HG03025 (cell line): ENCODE measurements around the gene ULK2.

Source experiments
- ATAC-seq: cut with Tn5 transposase; IDR thresholded peaks from one replicate; pipeline ENCODE4 v1.9.1; 2021; ENCODE audit warnings: mild to moderate bottlenecking, moderate library complexity; ENCODE audit not compliant: unreplicated experiment, low FRiP score

The ULK2 gene

GRCh38 chr17:19731626-19732025 lies 136.1 kb downstream of the ULK2 start:
- no peak for ATAC-seq

GRCh38 chr17:19730843-19731242 lies 136.9 kb downstream of the ULK2 start:
- ATAC-seq, result no peak

GRCh38 chr17:19729900-19730299 lies 137.8 kb downstream of the ULK2 start:
- ATAC-seq, result no peak

- no peak for ATAC-seq
Measured at GRCh38 chr17:19728084-19728495, 139.6 kb downstream of the ULK2 start.

- no peak for ATAC-seq
Measured at GRCh38 chr17:19727501-19728078, 140.1 kb downstream of the ULK2 start.

GRCh38 chr17:19726631-19727376 lies 140.9 kb downstream of the ULK2 start:
- ATAC-seq, result no peak

- no peak for ATAC-seq
Measured at GRCh38 chr17:19725486-19725885, 142.2 kb downstream of the ULK2 start.

GRCh38 chr17:19724501-19725420 lies 143.0 kb downstream of the ULK2 start:
- no peak for ATAC-seq

GRCh38 chr17:19723964-19724363 lies 143.8 kb downstream of the ULK2 start:
- ATAC-seq, result no peak
